Measurements from ENCODE around the gene ACSBG1.

ACSBG1 gene

GRCh38 chr15:78201281-78202190 lies 32.8 kb downstream of the ACSBG1 start:
- DNase-seq, result no peak

- DNase-seq, result no peak
Measured at GRCh38 chr15:78200276-78200930, 34.0 kb downstream of the ACSBG1 start.

- no peak for DNase-seq
Measured at GRCh38 chr15:78197632-78198031, 36.7 kb downstream of the ACSBG1 start.

- DNase-seq, result peak; percentile 40
Measured at GRCh38 chr15:78195735-78196201, 38.6 kb downstream of the ACSBG1 start.

GRCh38 chr15:78194568-78194925 lies 39.8 kb downstream of the ACSBG1 start:
- DNase-seq, result no peak

- DNase-seq, result no peak
Measured at GRCh38 chr15:78193731-78194567, 40.4 kb downstream of the ACSBG1 start.

GRCh38 chr15:78192826-78193594 lies 41.4 kb downstream of the ACSBG1 start:
- no peak for DNase-seq

- DNase-seq, result no peak
Measured at GRCh38 chr15:78182821-78183220, 51.5 kb downstream of the ACSBG1 start.

GRCh38 chr15:78182336-78182700 lies 52.0 kb downstream of the ACSBG1 start:
- no peak for DNase-seq

GRCh38 chr15:78179906-78180305 lies 54.5 kb downstream of the ACSBG1 start:
- no peak for DNase-seq

GRCh38 chr15:78179286-78179840 lies 55.0 kb downstream of the ACSBG1 start:
- DNase-seq, result no peak

- DNase-seq, result no peak
Measured at GRCh38 chr15:78178064-78178463, 56.3 kb downstream of the ACSBG1 start.

- DNase-seq, result peak; percentile 59
Measured at GRCh38 chr15:78177447-78177873, 56.9 kb downstream of the ACSBG1 start.

- no peak for DNase-seq
Measured at GRCh38 chr15:78175330-78175729, 59.0 kb downstream of the ACSBG1 start.

- no peak for DNase-seq
Measured at GRCh38 chr15:78174401-78174800, 60.0 kb downstream of the ACSBG1 start.

- no peak for DNase-seq
Measured at GRCh38 chr15:78171864-78172472, 62.4 kb downstream of the ACSBG1 start.

GRCh38 chr15:78170848-78171773 lies 63.3 kb downstream of the ACSBG1 start:
- DNase-seq, result no peak

- no peak for DNase-seq
Measured at GRCh38 chr15:78168608-78169007, 65.8 kb downstream of the ACSBG1 start.

- no peak for DNase-seq
Measured at GRCh38 chr15:78167227-78167888, 67.0 kb downstream of the ACSBG1 start.

GRCh38 chr15:78164010-78164409 lies 70.4 kb downstream of the ACSBG1 start:
- DNase-seq, result no peak

Data from OCI-M1 (cell line).